ENCODE measurements around the gene BRAT1. TPM values are rescaled to one million over a fixed set of nuclear protein-coding genes. Genes with fewer than 3 reads are reported as not detected.
A peak's percentile ranks its signal among the peaks of the same experiment; 100 is the strongest.

BRAT1 gene
- total RNA-seq, 4 donors from 2014 or later = 15.5 to 28.3 (median 22.8) TPM

DNA sequence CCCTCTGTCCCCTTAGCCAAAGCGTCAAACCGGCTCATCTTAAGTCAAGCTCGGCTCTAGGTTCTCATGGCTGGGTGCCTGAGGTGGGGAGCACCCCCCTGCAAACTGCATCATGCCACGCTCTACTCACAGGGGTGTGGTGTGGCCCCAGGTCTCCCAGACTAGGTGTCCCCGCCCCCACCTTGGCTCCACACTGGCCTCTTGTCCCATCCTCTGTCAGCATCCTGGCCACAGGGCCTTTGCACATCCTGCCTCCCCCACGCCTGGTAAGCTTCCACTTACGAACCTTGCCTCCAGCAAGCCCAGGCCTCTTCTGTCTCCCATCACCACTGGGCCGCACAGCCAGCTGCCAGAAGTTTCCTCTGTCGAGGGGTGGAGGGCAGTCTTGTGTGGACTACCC, 58.9 kb downstream of the BRAT1 start:
- Histone ChIP-seq H3K27ac (no peak overlapping the region), H3K4me3 (no peak overlapping the region), H3K4me1 (peaks cover 0 to 26% (median 18%) of the 10 kb centered on the region in 3 donors), H3K9me3 (no peaks in the 10 kb centered on the region), H3K36me3 (no peaks in the 10 kb centered on the region), H3K27me3 (peaks cover 0 to 72% (median 0%) of the 10 kb centered on the region in 4 donors)
- intact Hi-C loops (cut with DNase I) = no loop called here
- 83 to 92% methylated on average over 9 of the region's 9 CpGs for WGBS, 2 donors
- no peak for DNase-seq
- TF ChIP-seq, protein P1, sequence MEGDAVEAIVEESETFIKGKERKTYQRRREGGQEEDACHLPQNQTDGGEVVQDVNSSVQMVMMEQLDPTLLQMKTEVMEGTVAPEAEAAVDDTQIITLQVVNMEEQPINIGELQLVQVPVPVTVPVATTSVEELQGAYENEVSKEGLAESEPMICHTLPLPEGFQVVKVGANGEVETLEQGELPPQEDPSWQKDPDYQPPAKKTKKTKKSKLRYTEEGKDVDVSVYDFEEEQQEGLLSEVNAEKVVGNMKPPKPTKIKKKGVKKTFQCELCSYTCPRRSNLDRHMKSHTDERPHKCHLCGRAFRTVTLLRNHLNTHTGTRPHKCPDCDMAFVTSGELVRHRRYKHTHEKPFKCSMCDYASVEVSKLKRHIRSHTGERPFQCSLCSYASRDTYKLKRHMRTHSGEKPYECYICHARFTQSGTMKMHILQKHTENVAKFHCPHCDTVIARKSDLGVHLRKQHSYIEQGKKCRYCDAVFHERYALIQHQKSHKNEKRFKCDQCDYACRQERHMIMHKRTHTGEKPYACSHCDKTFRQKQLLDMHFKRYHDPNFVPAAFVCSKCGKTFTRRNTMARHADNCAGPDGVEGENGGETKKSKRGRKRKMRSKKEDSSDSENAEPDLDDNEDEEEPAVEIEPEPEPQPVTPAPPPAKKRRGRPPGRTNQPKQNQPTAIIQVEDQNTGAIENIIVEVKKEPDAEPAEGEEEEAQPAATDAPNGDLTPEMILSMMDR (IDR thresholded peaks at IDR 0.05) = no peak
- no peak for TF ChIP-seq POLR2A (IDR thresholded peaks at IDR 0.05)

DNA sequence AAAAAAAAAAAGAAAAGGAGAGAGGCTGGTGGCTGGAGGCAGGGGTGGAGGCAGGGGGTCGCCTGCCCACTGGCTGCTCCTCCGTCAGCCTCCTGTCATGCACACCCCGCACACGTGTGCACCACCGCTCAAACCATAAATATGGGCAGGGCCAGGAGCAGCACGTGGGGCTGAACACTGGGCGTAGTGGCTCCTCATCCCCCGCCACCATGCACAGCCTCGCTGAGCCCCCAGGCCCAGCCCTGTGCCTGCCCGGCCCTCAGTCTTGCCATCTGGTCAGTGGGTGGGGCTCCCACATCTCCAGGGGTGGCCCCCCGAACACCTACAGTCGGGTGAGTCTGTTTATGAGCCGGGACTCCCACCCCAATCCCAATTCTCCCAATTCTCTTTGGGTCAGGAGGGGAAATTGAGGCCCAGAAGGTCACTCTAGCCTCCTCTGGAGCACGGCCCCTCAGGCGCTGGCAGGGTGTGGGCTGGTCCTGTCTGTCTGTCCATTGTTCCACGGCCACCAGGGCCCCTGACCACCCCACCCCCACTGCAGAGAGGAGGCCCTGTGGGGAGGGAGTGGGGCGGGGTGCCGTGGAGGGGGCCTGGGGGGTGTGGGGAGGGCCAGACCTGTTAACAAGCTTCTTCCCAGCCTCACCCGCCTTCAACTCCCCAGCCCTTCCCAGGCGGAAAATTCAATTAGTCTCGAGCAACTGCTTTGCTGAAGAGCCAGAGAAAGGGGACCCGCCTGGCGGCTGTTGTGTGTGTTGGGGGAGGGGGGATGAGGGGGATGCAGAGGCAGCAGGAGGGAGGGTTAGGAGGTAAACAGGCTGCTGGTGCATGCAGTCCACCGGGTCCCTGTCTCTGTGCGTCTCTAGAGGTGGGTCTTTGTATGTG, 59.7 kb downstream of the BRAT1 start:
- WGBS, 2 donors = 70 to 86% methylated on average over 9 to 12 of the region's 25 CpGs
- TF ChIP-seq, protein P1 (IDR thresholded peaks at IDR 0.05) = no peak
- no peak for TF ChIP-seq POLR2A (IDR thresholded peaks at IDR 0.05)
- Histone ChIP-seq H3K4me3 (no peak overlapping the region), H3K27me3 (peaks cover 0 to 69% (median 0%) of the 10 kb centered on the region in 4 donors), H3K27ac (no peak overlapping the region), H3K4me1 (peaks cover 0 to 26% (median 18%) of the 10 kb centered on the region in 3 donors), H3K9me3 (no peaks in the 10 kb centered on the region), H3K36me3 (no peaks in the 10 kb centered on the region)
- intact Hi-C loops (cut with DNase I) = no loop called here
- no peak for DNase-seq

DNA sequence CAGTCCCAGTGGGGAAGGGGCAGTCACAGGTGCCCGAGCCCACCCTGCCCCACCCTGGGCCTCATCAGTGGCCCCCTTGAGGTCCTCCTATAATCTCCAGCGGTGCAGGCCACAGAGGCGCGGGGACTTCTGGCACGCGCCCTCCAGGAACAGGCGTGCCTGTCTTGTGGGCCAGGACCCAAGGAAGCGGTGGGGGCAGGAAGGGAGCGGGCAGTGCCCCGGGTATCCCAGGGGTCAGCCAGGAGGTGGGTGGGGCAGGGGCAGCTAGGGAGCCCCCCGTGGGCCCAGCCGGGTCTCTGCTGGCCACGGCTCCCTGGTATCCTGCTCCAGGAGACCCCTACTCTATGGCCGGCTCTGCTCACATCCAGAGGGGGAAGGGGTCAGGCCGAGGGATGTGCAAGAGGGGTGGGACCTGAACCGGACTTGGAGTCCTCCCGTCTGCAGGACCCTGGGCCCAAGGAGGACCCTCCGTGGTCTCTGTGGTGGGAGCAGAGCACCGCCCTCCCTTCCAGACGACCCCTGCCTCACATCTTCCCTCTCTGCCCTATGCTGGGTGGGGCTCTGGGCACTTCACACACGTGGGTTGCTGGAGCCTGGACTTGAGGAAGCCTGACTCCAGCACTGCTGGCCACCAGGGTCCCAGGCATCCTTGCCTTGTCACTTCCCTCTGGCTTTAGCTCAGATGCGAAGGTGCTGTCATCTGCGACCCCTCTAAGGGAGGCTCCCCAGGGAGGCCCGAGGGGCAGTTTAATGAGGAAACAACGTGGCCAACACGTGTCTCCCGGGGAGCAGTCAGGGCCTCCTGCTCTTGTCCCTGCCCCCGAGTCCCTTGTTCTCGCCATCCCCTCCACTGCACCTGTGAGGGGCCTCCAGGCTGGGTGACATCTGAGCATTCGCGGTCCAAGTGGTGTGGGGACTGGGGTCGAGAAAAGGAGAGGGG, 60.9 kb downstream of the BRAT1 start:
- Histone ChIP-seq H3K27me3 (peaks cover 0 to 67% (median 0%) of the 10 kb centered on the region in 4 donors), H3K4me1 (peaks cover 0 to 37% (median 22%) of the 10 kb centered on the region in 3 donors), H3K36me3 (no peaks in the 10 kb centered on the region), H3K4me3 (peak overlapping the region in 1 of 4 donors; percentile 4), H3K27ac (peak overlapping the region in 1 of 4 donors; percentile 28), H3K9me3 (no peaks in the 10 kb centered on the region)
- DNase-seq = no peak
- TF ChIP-seq POLR2A (IDR thresholded peaks at IDR 0.05) = no peak
- TF ChIP-seq, protein P1 (IDR thresholded peaks at IDR 0.05) = no peak
- WGBS, 2 donors = 49 to 50% methylated on average over 7 of the region's 32 CpGs
- intact Hi-C loops (cut with DNase I) = no loop called here

DNA sequence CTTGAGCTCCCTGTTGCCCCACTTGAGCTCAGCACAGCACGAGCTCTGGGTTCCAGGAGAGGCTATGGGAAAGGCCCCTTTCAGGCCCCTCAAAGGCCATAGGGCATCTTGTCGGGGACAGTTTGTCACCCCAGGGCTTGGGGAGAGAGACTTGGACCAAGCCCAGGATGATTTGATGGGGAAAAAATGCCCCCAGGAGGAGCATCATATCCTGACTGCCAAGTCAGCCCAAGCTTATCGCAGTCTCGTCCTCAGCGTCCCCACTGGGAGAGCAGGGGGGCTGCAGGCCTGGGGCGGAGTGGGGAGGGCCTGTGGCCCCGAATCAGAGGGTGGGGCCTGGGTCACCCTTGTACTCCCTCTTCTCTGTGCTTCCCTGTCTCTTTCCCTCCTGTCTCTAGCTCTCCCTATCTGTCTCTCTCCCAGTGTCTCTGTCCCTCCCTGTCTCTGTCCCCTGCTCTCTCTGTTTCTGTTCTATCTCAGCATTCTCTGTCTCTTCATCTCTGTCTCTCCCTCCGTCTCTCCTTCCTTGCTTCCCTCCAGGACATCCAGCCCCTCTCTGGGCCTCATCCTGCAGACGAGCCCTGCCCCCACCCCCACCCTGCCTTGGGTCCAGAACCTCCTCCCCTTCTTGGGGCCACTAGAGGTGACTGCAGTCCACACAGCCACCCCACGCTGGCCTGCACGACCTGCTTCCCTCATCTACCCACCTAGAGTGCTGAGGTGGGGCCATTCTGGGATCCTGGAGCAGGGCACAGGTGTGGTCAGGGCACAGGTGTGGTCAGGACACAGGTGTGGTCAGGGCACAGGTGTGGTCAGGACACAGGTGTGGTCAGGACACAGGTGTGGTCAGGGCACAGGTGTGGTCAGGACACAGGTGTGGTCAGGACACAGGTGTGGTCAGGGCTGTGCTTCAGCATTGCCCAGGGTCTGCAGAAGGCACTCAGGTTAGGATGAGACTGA, 61.8 kb downstream of the BRAT1 start:
- H3K4me3 ChIP-seq = no peak overlapping the region
- H3K9me3 ChIP-seq = no peaks in the 10 kb centered on the region
- TF ChIP-seq, protein P1 (IDR thresholded peaks at IDR 0.05) = no peak
- TF ChIP-seq POLR2A (IDR thresholded peaks at IDR 0.05) = no peak
- peak overlapping the region in 1 of 4 donors; percentile 28 for H3K27ac ChIP-seq
- no peaks in the 10 kb centered on the region for H3K36me3 ChIP-seq
- 45 to 59% methylated on average over 5 to 10 of the region's 11 CpGs for WGBS, 2 donors
- peaks cover 0 to 63% (median 0%) of the 10 kb centered on the region in 4 donors for H3K27me3 ChIP-seq
- intact Hi-C loops (cut with DNase I) = no loop called here
- DNase-seq = no peak
- peaks cover 0 to 47% (median 26%) of the 10 kb centered on the region in 3 donors for H3K4me1 ChIP-seq
